ENCODE data around the gene UPP1.
A peak's percentile ranks its signal among the peaks of the same experiment; 100 is the strongest.

The UPP1 gene

DNA sequence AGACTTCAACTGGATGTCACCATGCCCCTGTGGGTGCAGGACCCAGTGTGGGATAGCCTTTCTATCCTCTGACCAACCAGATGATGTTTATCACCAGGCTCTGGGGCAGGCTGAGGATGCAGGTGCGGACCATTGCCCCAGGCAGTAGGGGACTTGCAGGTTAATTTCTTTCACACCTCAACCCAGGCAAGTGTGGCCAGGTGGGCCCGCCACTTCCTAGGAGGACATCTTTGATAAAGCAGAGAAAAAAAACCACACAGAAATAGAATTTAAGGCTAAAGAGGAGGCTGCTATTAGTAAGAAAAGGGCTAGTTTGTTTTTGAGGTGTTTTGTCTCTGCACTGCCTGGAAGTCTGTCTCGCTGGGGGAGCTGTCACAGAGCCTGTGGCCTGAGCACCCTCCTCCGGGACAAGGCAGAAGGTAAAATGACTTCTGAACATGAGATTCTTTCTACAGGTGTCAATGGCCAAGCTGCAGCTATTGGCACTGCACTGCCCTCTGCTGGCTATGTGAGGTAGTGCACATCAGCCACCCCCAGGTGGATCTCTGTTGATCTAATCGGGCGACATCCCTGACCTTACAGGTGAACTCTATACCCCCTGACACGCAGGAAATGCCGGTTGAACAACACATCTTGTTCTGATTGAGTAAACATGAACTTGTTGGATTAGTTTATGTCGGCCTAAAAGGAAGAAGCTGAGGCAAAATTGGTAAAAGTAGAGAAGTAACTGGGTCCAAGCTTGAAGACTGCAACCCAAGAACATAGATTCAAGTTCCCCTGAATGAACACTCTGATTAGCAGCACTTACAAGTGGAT lies 21.0 kb downstream of the UPP1 start (continued):
- TF ChIP-seq, protein P1, sequence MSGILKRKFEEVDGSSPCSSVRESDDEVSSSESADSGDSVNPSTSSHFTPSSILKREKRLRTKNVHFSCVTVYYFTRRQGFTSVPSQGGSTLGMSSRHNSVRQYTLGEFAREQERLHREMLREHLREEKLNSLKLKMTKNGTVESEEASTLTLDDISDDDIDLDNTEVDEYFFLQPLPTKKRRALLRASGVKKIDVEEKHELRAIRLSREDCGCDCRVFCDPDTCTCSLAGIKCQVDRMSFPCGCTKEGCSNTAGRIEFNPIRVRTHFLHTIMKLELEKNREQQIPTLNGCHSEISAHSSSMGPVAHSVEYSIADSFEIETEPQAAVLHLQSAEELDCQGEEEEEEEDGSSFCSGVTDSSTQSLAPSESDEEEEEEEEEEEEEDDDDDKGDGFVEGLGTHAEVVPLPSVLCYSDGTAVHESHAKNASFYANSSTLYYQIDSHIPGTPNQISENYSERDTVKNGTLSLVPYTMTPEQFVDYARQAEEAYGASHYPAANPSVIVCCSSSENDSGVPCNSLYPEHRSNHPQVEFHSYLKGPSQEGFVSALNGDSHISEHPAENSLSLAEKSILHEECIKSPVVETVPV (CRISPR knock-in tag; IDR thresholded peaks at IDR 0.05): no peak
- TF ChIP-seq ESRRG (CRISPR knock-in tag; IDR thresholded peaks at IDR 0.05): no peak

DNA sequence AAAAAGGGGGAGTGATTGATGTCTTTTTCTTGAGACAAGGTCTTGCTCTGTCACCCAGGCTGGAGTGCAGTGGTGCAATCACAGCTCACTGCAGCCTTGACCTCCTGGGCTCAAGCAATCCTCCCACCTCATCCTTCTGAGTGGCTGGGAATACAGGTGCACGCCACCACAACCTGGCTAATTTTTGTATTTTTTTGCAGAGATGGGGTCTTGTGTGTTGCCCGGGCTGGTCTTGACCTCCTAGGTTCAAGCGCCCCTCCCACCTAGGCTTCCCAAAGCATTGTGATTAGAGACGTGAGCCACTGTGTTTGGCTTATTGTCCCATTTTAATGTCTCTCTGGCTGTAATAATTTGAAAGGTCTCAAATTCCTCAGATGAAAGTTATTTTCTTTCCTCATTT lies 21.8 kb downstream of the UPP1 start:
- ATAC-seq: no peak
- TF ChIP-seq ZFP3 (CRISPR knock-in tag; IDR thresholded peaks at IDR 0.05) (no peak), ZFP30 (CRISPR knock-in tag; IDR thresholded peaks at IDR 0.05) (no peak), ARNTL (CRISPR knock-in tag; IDR thresholded peaks at IDR 0.05; ENCODE audit: borderline replicate concordance, low read depth) (no peak), OSR1 (CRISPR knock-in tag; IDR thresholded peaks at IDR 0.05) (no peak), TCF4 (CRISPR knock-in tag; IDR thresholded peaks at IDR 0.05; ENCODE audit: borderline replicate concordance) (no peak), ZNF8 (CRISPR knock-in tag; IDR thresholded peaks at IDR 0.05) (no peak), TOX (CRISPR knock-in tag; IDR thresholded peaks at IDR 0.05; ENCODE audit: borderline replicate concordance) (no peak)
- TF ChIP-seq, protein P1 (CRISPR knock-in tag; IDR thresholded peaks at IDR 0.05): no peak

DNA sequence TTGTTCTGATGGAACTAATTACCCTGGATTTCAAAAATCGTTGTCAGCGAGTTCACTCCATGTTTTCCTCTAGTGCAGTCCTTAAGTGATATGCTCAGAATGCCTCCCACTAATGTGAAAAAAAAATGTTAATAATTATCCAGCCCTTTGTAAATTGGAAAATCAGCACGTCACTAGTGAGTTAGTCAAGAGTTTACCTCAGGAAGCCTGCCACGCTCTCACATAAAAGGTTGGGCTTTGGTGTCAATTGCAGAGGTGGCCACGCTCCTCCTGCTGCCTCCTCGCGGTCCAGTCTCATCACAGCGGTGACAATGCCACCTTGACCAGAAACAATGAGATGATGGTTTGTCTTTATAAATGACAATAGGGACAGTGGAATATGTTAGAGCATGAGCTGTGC lies 22.5 kb downstream of the UPP1 start:
- no peak for TF ChIP-seq TOX (CRISPR knock-in tag; IDR thresholded peaks at IDR 0.05; ENCODE audit: borderline replicate concordance)
- ATAC-seq: no peak

DNA sequence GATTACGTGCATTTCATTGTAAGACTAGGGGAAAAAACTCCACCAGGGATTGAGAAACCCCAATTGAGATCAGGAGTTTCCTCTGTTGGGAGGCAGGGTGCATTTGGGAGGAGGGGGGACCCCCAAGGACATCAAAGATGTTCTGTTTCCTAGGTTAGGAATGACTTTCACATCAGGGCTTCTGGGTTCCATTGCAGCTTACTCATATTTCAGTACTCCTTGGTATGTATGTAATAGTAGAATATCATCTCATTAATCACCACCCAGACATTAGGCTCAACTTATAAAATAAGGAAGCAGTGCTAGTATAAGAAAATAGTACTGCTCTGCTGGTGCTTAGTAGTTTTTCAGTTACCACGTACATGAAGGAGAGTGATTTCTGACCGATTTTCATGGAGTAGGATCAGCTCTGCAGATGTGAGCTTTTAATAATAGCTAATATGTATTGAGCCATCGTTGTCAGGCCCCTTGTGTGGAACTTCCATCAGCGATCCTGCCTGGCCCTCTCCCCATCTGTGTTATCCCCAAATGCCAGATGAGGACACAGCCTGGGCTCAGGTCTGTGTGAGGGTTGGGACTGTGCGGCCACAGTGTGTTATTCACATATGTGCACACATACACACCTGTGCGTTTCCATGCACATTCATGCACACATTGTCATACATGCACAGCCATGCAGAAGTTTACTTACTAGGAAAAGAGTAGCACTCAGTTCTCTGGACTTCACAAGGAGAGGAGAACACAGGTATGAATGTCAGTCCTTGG lies 23.5 kb downstream of the UPP1 start:
- no peak for TF ChIP-seq OSR1 (CRISPR knock-in tag; IDR thresholded peaks at IDR 0.05)
- no peak for TF ChIP-seq TOX (CRISPR knock-in tag; IDR thresholded peaks at IDR 0.05; ENCODE audit: borderline replicate concordance)
- no peak for TF ChIP-seq ZNF70 (CRISPR knock-in tag; IDR thresholded peaks at IDR 0.05)
- TF ChIP-seq PPARA (CRISPR knock-in tag; IDR thresholded peaks at IDR 0.05; ENCODE audit: borderline replicate concordance): no peak
- TF ChIP-seq ESRRG (CRISPR knock-in tag; IDR thresholded peaks at IDR 0.05): no peak
- TF ChIP-seq ZNF565 (CRISPR knock-in tag; conservative IDR thresholded peaks at IDR 0.05; ENCODE audit: low read depth): no peak
- no peak for TF ChIP-seq ARNTL (CRISPR knock-in tag; IDR thresholded peaks at IDR 0.05; ENCODE audit: borderline replicate concordance, low read depth)
- TF ChIP-seq CSDC2 (CRISPR knock-in tag; IDR thresholded peaks at IDR 0.05): no peak
- TF ChIP-seq, protein P1 (CRISPR knock-in tag; IDR thresholded peaks at IDR 0.05): no peak
- peak; percentile 39 for ATAC-seq

DNA sequence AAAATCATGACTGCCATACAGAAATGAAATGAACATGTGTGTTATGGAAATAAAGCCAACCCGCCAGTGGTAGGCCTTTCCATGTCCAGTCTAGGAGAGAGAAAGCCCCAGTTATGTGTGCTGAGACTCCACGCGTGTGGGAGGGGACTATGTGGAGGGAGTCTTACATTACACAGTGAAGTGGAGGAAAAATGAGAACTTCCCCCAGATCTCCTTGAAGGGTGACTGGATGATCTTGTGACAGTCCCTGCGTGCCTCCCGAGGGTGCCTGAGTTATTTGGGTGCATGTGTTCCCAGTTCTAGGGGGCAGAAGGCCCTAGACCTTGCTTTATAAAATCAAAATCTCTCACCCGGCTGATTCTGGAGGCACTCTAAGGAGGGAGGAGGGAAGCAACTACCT lies 24.2 kb downstream of the UPP1 start:
- ATAC-seq: no peak
- TF ChIP-seq ZFP30 (CRISPR knock-in tag; IDR thresholded peaks at IDR 0.05) (no peak), ZNF565 (CRISPR knock-in tag; conservative IDR thresholded peaks at IDR 0.05; ENCODE audit: low read depth) (no peak), CSDC2 (CRISPR knock-in tag; IDR thresholded peaks at IDR 0.05) (no peak), OSR1 (CRISPR knock-in tag; IDR thresholded peaks at IDR 0.05) (no peak)

DNA sequence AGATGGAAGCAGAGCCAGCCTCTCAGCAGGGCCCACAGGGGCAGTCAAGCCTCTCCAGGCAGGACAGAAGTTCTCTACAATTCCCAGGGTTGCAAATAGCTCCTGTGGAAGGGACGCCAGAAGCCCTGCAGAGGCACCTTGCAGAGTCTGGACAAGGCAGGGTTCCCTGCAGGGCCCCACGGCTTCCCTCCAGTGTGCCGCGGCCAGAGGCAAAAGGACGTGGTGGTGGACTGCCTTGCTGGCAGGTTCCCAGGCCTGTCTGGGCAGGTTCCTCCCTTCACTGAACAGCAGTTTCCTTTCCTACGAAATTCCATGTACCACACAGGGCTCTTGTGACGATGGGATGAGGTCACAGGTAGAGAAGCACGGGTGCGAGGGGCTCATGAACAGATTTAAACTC lies 25.1 kb downstream of the UPP1 start:
- ATAC-seq: no peak
- TF ChIP-seq, protein P1 (CRISPR knock-in tag; IDR thresholded peaks at IDR 0.05): no peak
- TF ChIP-seq TOX (CRISPR knock-in tag; IDR thresholded peaks at IDR 0.05; ENCODE audit: borderline replicate concordance) (no peak), ZNF565 (CRISPR knock-in tag; conservative IDR thresholded peaks at IDR 0.05; ENCODE audit: low read depth) (no peak), TCF4 (CRISPR knock-in tag; IDR thresholded peaks at IDR 0.05; ENCODE audit: borderline replicate concordance) (no peak), ZC3H10 (CRISPR knock-in tag; IDR thresholded peaks at IDR 0.05) (no peak), ISL1 (CRISPR knock-in tag; IDR thresholded peaks at IDR 0.05) (no peak)
- TF ChIP-seq, protein P2, sequence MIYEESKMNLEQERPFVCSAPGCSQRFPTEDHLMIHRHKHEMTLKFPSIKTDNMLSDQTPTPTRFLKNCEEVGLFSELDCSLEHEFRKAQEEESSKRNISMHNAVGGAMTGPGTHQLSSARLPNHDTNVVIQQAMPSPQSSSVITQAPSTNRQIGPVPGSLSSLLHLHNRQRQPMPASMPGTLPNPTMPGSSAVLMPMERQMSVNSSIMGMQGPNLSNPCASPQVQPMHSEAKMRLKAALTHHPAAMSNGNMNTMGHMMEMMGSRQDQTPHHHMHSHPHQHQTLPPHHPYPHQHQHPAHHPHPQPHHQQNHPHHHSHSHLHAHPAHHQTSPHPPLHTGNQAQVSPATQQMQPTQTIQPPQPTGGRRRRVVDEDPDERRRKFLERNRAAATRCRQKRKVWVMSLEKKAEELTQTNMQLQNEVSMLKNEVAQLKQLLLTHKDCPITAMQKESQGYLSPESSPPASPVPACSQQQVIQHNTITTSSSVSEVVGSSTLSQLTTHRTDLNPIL (CRISPR knock-in tag; IDR thresholded peaks at IDR 0.05; ENCODE audit: low read depth): no peak
- TF ChIP-seq, protein P3, sequence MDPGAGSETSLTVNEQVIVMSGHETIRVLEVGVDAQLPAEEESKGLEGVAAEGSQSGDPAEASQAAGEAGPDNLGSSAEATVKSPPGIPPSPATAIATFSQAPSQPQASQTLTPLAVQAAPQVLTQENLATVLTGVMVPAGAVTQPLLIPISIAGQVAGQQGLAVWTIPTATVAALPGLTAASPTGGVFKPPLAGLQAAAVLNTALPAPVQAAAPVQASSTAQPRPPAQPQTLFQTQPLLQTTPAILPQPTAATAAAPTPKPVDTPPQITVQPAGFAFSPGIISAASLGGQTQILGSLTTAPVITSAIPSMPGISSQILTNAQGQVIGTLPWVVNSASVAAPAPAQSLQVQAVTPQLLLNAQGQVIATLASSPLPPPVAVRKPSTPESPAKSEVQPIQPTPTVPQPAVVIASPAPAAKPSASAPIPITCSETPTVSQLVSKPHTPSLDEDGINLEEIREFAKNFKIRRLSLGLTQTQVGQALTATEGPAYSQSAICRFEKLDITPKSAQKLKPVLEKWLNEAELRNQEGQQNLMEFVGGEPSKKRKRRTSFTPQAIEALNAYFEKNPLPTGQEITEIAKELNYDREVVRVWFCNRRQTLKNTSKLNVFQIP (CRISPR knock-in tag; IDR thresholded peaks at IDR 0.05; ENCODE audit: borderline replicate concordance, low read depth): no peak
- TF ChIP-seq, protein P4, sequence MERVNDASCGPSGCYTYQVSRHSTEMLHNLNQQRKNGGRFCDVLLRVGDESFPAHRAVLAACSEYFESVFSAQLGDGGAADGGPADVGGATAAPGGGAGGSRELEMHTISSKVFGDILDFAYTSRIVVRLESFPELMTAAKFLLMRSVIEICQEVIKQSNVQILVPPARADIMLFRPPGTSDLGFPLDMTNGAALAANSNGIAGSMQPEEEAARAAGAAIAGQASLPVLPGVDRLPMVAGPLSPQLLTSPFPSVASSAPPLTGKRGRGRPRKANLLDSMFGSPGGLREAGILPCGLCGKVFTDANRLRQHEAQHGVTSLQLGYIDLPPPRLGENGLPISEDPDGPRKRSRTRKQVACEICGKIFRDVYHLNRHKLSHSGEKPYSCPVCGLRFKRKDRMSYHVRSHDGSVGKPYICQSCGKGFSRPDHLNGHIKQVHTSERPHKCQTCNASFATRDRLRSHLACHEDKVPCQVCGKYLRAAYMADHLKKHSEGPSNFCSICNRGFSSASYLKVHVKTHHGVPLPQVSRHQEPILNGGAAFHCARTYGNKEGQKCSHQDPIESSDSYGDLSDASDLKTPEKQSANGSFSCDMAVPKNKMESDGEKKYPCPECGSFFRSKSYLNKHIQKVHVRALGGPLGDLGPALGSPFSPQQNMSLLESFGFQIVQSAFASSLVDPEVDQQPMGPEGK (CRISPR knock-in tag; IDR thresholded peaks at IDR 0.05; ENCODE audit: borderline replicate concordance): no peak

Measured in SK-N-SH treated with all-trans-retinoic acid at 6 μM for 48 hours (cell line).